ENCODE results near the gene CDC42BPA. TPM values are rescaled to one million over a fixed set of nuclear protein-coding genes. Genes with fewer than 3 reads are reported as not detected.

Gene CDC42BPA
- polyA plus RNA-seq, 1 of the 3 experiments (the other 2 are of a cell fraction), result 6.8 TPM

DNA sequence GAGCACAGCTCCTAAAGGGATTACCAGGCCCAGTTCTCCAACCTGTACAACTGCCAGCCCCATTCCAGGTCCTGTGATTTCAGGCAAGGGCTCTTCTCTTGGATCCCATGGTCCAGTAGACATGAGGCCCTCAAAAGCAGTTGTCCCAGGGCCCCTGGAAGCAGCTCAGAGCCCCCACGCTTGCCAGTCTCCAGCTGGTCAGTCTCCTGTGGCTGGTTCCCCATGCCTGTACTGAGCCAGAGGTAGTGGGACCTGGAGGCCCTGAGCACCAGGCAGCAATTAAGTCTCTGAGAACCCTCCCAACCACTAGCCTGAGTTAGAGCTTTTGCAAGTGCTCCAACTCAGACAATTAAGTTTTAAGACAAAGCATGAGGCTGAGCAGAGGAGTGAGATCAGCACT, 36.9 kb downstream of the CDC42BPA start:
- Histone ChIP-seq H3K4me2 (no peak overlapping the region), H2AFZ (ENCODE audit: low read depth) (no peak overlapping the region), H3K9me3 (no peaks in the 10 kb centered on the region; the same call in 1 of the 2 replicates), H4K20me1 (ENCODE audit: insufficient read depth) (peaks cover 24% of the 10 kb centered on the region), H3K4me1 (ENCODE audit: control insufficient read depth in 1 of 2, insufficient read depth in 2 of 2, low read depth in 1 of 2, low read length in 1 of 2) (no peaks in the 10 kb centered on the region; a peak in 1 of 4 replicates), H3K4me3 (ENCODE audit: low read depth in 2 of 2, low read length in 1 of 2) (no peak overlapping the region; a peak in 1 of 4 replicates), H3F3A (replicated peaks; ENCODE audit: insufficient read depth) (no peaks in the 10 kb centered on the region), H3K27me3 (ENCODE audit: insufficient read depth) (no peaks in the 10 kb centered on the region), H3K79me2 (ENCODE audit: insufficient read depth) (peaks cover 93% of the 10 kb centered on the region), H3K9me2 (no peaks in the 10 kb centered on the region), H3K9ac (no peak overlapping the region), H3K36me3 (replicated peaks in 1 of 2; ENCODE audit: control insufficient read depth in 1 of 2, insufficient read depth in 2 of 2, low read length in 1 of 2) (no peaks in the 10 kb centered on the region), H3K27ac (ENCODE audit: low read depth in 2 of 2, low read length in 1 of 2) (no peak overlapping the region)
- CTCF ChIA-PET, result no interaction called here
- POLR2A ChIA-PET, result no interaction called here
- no peak for TF ChIP-seq RXRA (IDR thresholded peaks at IDR 0.05; ENCODE audit: borderline replicate concordance, low read depth)
- TF ChIP-seq FOSL2 (IDR thresholded peaks at IDR 0.05; ENCODE audit: borderline replicate concordance, low read depth), result no peak
- no peak for TF ChIP-seq GABPA (IDR thresholded peaks at IDR 0.05; ENCODE audit: low read depth)
- TF ChIP-seq ELF1 (IDR thresholded peaks at IDR 0.05), result no peak
- TF ChIP-seq, protein P1, sequence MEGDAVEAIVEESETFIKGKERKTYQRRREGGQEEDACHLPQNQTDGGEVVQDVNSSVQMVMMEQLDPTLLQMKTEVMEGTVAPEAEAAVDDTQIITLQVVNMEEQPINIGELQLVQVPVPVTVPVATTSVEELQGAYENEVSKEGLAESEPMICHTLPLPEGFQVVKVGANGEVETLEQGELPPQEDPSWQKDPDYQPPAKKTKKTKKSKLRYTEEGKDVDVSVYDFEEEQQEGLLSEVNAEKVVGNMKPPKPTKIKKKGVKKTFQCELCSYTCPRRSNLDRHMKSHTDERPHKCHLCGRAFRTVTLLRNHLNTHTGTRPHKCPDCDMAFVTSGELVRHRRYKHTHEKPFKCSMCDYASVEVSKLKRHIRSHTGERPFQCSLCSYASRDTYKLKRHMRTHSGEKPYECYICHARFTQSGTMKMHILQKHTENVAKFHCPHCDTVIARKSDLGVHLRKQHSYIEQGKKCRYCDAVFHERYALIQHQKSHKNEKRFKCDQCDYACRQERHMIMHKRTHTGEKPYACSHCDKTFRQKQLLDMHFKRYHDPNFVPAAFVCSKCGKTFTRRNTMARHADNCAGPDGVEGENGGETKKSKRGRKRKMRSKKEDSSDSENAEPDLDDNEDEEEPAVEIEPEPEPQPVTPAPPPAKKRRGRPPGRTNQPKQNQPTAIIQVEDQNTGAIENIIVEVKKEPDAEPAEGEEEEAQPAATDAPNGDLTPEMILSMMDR (IDR thresholded peaks at IDR 0.05), result no peak
- TF ChIP-seq, protein P2, sequence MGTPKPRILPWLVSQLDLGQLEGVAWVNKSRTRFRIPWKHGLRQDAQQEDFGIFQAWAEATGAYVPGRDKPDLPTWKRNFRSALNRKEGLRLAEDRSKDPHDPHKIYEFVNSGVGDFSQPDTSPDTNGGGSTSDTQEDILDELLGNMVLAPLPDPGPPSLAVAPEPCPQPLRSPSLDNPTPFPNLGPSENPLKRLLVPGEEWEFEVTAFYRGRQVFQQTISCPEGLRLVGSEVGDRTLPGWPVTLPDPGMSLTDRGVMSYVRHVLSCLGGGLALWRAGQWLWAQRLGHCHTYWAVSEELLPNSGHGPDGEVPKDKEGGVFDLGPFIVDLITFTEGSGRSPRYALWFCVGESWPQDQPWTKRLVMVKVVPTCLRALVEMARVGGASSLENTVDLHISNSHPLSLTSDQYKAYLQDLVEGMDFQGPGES (IDR thresholded peaks at IDR 0.05; ENCODE audit: low read depth, low read length), result no peak
- TF ChIP-seq RFX5 (IDR thresholded peaks at IDR 0.05; ENCODE audit: low read length), result no peak
- TF ChIP-seq, protein P3, sequence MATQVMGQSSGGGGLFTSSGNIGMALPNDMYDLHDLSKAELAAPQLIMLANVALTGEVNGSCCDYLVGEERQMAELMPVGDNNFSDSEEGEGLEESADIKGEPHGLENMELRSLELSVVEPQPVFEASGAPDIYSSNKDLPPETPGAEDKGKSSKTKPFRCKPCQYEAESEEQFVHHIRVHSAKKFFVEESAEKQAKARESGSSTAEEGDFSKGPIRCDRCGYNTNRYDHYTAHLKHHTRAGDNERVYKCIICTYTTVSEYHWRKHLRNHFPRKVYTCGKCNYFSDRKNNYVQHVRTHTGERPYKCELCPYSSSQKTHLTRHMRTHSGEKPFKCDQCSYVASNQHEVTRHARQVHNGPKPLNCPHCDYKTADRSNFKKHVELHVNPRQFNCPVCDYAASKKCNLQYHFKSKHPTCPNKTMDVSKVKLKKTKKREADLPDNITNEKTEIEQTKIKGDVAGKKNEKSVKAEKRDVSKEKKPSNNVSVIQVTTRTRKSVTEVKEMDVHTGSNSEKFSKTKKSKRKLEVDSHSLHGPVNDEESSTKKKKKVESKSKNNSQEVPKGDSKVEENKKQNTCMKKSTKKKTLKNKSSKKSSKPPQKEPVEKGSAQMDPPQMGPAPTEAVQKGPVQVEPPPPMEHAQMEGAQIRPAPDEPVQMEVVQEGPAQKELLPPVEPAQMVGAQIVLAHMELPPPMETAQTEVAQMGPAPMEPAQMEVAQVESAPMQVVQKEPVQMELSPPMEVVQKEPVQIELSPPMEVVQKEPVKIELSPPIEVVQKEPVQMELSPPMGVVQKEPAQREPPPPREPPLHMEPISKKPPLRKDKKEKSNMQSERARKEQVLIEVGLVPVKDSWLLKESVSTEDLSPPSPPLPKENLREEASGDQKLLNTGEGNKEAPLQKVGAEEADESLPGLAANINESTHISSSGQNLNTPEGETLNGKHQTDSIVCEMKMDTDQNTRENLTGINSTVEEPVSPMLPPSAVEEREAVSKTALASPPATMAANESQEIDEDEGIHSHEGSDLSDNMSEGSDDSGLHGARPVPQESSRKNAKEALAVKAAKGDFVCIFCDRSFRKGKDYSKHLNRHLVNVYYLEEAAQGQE (IDR thresholded peaks at IDR 0.05; ENCODE audit: low read depth, low read length), result no peak
- no peak for TF ChIP-seq YY1 (IDR thresholded peaks at IDR 0.05; ENCODE audit: low read depth)
- TF ChIP-seq EP300 (IDR thresholded peaks at IDR 0.05; ENCODE audit: borderline replicate concordance in 1 of 2, low read depth in 1 of 2, low read length in 1 of 2), result no peak
- no peak for TF ChIP-seq EZH2phosphoT487 (IDR thresholded peaks at IDR 0.05; ENCODE audit: borderline replicate concordance, low read depth)
- TF ChIP-seq, protein P4, sequence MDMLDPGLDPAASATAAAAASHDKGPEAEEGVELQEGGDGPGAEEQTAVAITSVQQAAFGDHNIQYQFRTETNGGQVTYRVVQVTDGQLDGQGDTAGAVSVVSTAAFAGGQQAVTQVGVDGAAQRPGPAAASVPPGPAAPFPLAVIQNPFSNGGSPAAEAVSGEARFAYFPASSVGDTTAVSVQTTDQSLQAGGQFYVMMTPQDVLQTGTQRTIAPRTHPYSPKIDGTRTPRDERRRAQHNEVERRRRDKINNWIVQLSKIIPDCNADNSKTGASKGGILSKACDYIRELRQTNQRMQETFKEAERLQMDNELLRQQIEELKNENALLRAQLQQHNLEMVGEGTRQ (IDR thresholded peaks at IDR 0.05; ENCODE audit: borderline replicate concordance, low read depth, low read length), result no peak
- no peak for TF ChIP-seq RAD21 (IDR thresholded peaks at IDR 0.05; ENCODE audit: low read length)
- TF ChIP-seq MXI1 (IDR thresholded peaks at IDR 0.05; ENCODE audit: low read depth, low read length), result no peak
- TF ChIP-seq, protein P5, sequence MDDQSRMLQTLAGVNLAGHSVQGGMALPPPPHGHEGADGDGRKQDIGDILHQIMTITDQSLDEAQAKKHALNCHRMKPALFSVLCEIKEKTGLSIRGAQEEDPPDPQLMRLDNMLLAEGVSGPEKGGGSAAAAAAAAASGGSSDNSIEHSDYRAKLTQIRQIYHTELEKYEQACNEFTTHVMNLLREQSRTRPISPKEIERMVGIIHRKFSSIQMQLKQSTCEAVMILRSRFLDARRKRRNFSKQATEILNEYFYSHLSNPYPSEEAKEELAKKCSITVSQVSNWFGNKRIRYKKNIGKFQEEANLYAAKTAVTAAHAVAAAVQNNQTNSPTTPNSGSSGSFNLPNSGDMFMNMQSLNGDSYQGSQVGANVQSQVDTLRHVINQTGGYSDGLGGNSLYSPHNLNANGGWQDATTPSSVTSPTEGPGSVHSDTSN (IDR thresholded peaks at IDR 0.05), result no peak
- no peak for TF ChIP-seq CHD2 (IDR thresholded peaks at IDR 0.05; ENCODE audit: low read length, partially characterized antibody)
- no peak for TF ChIP-seq SMC3 (IDR thresholded peaks at IDR 0.05; ENCODE audit: low read depth, low read length)
- DNase-seq, result no peak
- 90% methylated on average over 1 of the region's 1 CpG for WGBS (ENCODE audit: low lambda C conversion rate)
